GM18505 (cell line): Measurements from ENCODE around the gene ZXDB.
A peak's percentile ranks its signal among the peaks of the same experiment; 100 is the strongest.
"Not testable (repeated sequence)": the region's sequence is repeated elsewhere in the genome, so short reads cannot be mapped to it uniquely, and the experiment has no call there.

Experiments used
- ATAC-seq: cut with Tn5 transposase; IDR thresholded peaks from one replicate; pipeline ENCODE4 v1.9.1; 2021; ENCODE audit not compliant: unreplicated experiment
- POLR2A ChIP-seq: IDR thresholded peaks from 4 replicates; pipeline ENCODE4 v1.6.1; 2011; ENCODE audit warnings: borderline replicate concordance; ENCODE audit not compliant: insufficient read depth, insufficient read length; ENCODE audit errors: extremely low read depth

ZXDB gene

GRCh38 chrX:57591284-57592159 is at the start of gene ZXDB:
TSS of gene ZXDB (plus strand) at chrX:57592011. CDS start at chrX:57592049, 38 bp downstream.
- peak; percentile 45 for ATAC-seq

GRCh38 chrX:57565198-57565597 is 26.6 kb upstream of the ZXDB start:
- no peak for TF ChIP-seq POLR2A
- ATAC-seq: no peak

DNA sequence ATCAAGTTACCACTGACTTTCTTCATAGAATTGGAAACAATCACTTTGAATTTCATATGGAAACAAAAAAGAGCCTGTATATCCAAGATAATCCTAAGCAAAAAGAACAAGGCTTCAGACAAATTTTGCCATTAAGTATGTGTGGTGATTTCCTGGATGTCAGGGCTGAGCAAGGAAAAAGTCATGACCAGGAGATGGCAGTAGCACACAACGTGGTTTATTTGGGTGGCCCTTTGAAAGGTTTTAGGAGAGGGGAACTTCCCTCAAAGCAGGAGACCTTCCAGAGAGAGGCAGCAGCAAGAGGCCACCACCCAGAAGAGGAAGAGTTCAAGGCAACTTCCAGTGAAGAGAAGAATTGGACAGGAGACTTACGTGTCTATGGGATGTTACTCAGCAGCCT is 18.1 kb upstream of the ZXDB start:
- ATAC-seq: peak; percentile 64
- TF ChIP-seq POLR2A: no peak

- not testable (repeated sequence) for ATAC-seq
Measured at GRCh38 chrX:57582948-57583347, 8.9 kb upstream of the ZXDB start.

DNA sequence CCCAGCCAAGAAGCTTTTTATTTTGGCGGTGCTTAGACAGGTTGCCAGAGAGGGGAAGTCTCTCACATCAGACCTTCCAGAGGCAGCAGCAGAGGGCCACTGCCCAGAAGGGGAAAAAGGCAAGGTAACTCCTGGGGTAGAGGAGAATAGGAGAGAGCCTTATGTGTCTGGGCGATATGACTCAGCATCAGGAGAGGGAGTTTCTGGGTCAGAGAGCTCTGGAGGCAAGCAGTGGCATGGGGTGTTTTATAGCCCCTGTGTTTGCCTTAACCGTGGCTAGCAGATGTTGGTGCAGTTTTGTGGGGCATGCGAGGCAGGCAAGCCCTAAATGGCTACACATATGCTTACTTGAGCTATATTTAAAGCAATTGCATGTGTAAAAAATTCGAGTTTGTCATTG is 8.3 kb upstream of the ZXDB start:
- TF ChIP-seq POLR2A: no peak
- no peak for ATAC-seq

GRCh38 chrX:57586360-57586759 is 5.5 kb upstream of the ZXDB start:
- TF ChIP-seq POLR2A: no peak
- ATAC-seq: no peak

DNA sequence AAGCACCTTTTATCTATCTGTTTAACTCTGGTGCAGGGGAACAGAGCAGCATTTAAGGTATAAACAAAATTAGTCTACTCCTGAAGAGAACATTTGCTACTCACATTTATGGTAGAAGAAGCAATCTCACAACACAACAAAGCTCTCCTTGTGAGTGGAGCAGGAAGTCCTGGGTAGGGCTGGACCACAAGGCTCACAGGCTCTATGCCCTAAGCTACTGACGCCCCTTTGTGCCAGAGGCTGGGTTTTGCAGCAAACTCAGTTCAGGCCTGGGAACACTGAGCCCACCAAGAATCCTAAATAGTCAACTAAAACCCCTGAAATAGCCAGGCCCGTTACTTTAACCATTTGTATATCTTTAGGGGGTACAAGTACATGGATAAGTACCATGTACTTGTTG is 4.7 kb upstream of the ZXDB start:
- no peak for TF ChIP-seq POLR2A
- no peak for ATAC-seq

- ATAC-seq: peak; percentile 34
- TF ChIP-seq POLR2A: no peak
Measured at GRCh38 chrX:57587607-57588006, 4.2 kb upstream of the ZXDB start.

- ATAC-seq: peak; percentile 77
Measured at GRCh38 chrX:57592160-57592893, 516 bp downstream of the ZXDB start.

- peak; percentile 50 for ATAC-seq
Measured at GRCh38 chrX:57592894-57593215, 1.0 kb downstream of the ZXDB start.

DNA sequence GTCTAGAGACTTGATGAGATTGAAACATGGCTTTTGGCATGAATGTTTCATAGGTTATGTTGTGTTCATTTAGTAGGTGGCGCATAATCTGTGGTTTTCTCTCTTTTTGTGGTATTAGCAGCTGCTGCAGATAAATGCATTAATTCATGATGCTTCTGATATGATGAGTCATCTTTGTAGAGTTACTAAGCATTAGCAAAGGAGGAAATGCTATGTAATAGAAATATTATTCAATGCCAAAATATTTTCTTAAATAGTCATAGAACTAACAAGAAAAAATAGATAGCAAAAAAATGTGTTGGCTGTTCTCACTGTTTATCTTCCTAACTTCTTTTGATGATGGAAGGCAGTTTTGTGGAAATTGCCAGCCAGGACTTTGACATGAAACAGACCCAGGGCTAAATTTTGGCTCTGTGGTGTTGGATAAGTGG is 3.6 kb downstream of the ZXDB start:
- no peak for ATAC-seq
- no peak for TF ChIP-seq POLR2A

DNA sequence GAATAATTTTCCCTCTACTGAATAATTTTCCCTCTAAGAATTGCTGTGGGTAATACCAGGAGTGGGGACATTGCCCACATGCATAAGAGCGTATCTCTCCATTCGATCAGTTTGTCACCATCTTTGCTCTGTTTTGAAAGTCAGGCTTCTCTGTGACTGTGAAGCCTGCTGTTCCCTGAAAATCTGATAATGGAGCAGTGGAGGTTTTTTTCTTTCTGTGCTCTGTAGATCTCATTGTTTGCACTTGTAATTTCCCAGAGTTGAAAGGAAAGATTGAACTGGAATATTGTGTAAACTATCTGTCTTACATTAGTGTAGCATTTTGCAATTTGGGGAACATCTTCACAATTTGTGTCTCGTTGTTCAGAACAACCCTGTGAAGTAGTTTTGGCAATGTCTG is 4.3 kb downstream of the ZXDB start:
- no peak for TF ChIP-seq POLR2A
- ATAC-seq: no peak

GRCh38 chrX:57596516-57596915 is 4.7 kb downstream of the ZXDB start:
- ATAC-seq: no peak
- TF ChIP-seq POLR2A: no peak

GRCh38 chrX:57607295-57608187 is 15.7 kb downstream of the ZXDB start:
- no peak for ATAC-seq
- no peak for TF ChIP-seq POLR2A

GRCh38 chrX:57613351-57613750 is 21.5 kb downstream of the ZXDB start:
- ATAC-seq: not testable (repeated sequence)

GRCh38 chrX:57629438-57629837 is 37.6 kb downstream of the ZXDB start:
- not testable (repeated sequence) for ATAC-seq
